Astrocyte (in vitro differentiated cells and primary cell): ENCODE results near the gene FERMT3. TPM values are rescaled to one million over a fixed set of nuclear protein-coding genes. Genes with fewer than 3 reads are reported as not detected.
A peak's percentile ranks its signal among the peaks of the same experiment; 100 is the strongest.

ENCODE experiments used
- DNase-seq: peaks from one replicate; pipeline ENCODE4 v3.0.0-alpha.2; 2010; ENCODE audit warnings: low read depth
- FAIRE-seq: peaks from 2 replicates; lab custom pipeline; 2011; peaks lifted over from hg19 to GRCh38; lab: Jason Lieb, UNC
- H2AFZ ChIP-seq: 2 replicates; pipeline ENCODE4 v1.6.0; 2012; ENCODE audit warnings: low read depth, low read length, inconsistent platforms
- H3K27ac ChIP-seq: 2 replicates; pipeline ENCODE4 v1.5.1; 2011; ENCODE audit warnings: low read depth, low read length, inconsistent platforms
- H3K27me3 ChIP-seq: 2 replicates; pipeline ENCODE4 v1.6.0; 2011; ENCODE audit warnings: low read length, inconsistent platforms; ENCODE audit not compliant: insufficient read depth
- H3K36me3 ChIP-seq: 2 replicates; pipeline ENCODE4 v1.5.1; 2011; ENCODE audit warnings: low read length, inconsistent platforms; ENCODE audit not compliant: insufficient read depth
- H3K4me1 ChIP-seq: 2 replicates; pipeline ENCODE4 v1.5.1; 2011; ENCODE audit warnings: low read length, inconsistent platforms; ENCODE audit not compliant: insufficient read depth
- H3K4me2 ChIP-seq: 2 replicates; pipeline ENCODE4 v1.6.0; 2012; ENCODE audit warnings: low read length, inconsistent platforms
- H3K4me3 ChIP-seq: 2 replicates; pipeline ENCODE4 v1.5.1; 2011; ENCODE audit warnings: low read depth, mild to moderate bottlenecking, low read length, inconsistent platforms; ENCODE audit not compliant: insufficient read depth
- H3K79me2 ChIP-seq: 2 replicates; pipeline ENCODE4 v1.6.0; 2012; ENCODE audit warnings: mild to moderate bottlenecking, low read length, inconsistent platforms; ENCODE audit not compliant: insufficient read depth
- H3K9ac ChIP-seq: 2 replicates; pipeline ENCODE4 v1.6.0; 2012; ENCODE audit warnings: mild to moderate bottlenecking, low read length, inconsistent platforms
- H3K9me3 ChIP-seq: 2 replicates; pipeline ENCODE4 v1.5.1; 2012; ENCODE audit warnings: low read depth, mild to moderate bottlenecking, low read length, inconsistent platforms; ENCODE audit not compliant: insufficient read depth
- H4K20me1 ChIP-seq: 2 replicates; pipeline ENCODE4 v1.6.0; 2012; ENCODE audit warnings: low read length, inconsistent platforms; ENCODE audit not compliant: insufficient read depth
- H3K27ac Mint-ChIP-seq: one replicate; pipeline ENCODE4 v1.8.0; 2021; ENCODE audit warnings: mild to moderate bottlenecking, mixed read lengths; ENCODE audit not compliant: unreplicated experiment
- H3K27me3 Mint-ChIP-seq: one replicate; pipeline ENCODE4 v1.8.0; 2021; ENCODE audit warnings: low read depth, mixed read lengths; ENCODE audit not compliant: unreplicated experiment
- H3K36me3 Mint-ChIP-seq: one replicate; pipeline ENCODE4 v1.8.0; 2021; ENCODE audit warnings: low read depth, mixed read lengths; ENCODE audit not compliant: unreplicated experiment
- H3K4me1 Mint-ChIP-seq: one replicate; pipeline ENCODE4 v1.8.0; 2021; ENCODE audit warnings: low read depth, mixed read lengths; ENCODE audit not compliant: unreplicated experiment
- H3K4me3 Mint-ChIP-seq: one replicate; pipeline ENCODE4 v1.8.0; 2021; ENCODE audit warnings: mild to moderate bottlenecking, moderate library complexity, mixed read lengths; ENCODE audit not compliant: unreplicated experiment
- H3K9me3 Mint-ChIP-seq: one replicate; pipeline ENCODE4 v1.8.0; 2021; ENCODE audit warnings: mild to moderate bottlenecking, mixed read lengths; ENCODE audit not compliant: unreplicated experiment
- CTCF ChIP-seq: IDR thresholded peaks from 2 replicates; pipeline ENCODE4 v1.5.1; 2011; ENCODE audit warnings: low read depth, mild to moderate bottlenecking, inconsistent platforms, low read length, moderate library complexity; ENCODE audit not compliant: insufficient read depth
- EZH2 ChIP-seq: IDR thresholded peaks from 2 replicates; pipeline ENCODE4 v1.6.1; 2012; ENCODE audit warnings: mild to moderate bottlenecking, low read length, inconsistent platforms; ENCODE audit not compliant: insufficient read depth
- total RNA-seq: library from RNA; stranded (reverse); gene quantifications from 2 replicates; pipeline ENCODE4 v1.2.1, GENCODE V29; 2021

Gene FERMT3
- total RNA-seq, 1 donor from 2014 or later = 1.3 TPM

- peaks cover 37% of the 10 kb centered on the region for H3K4me1 ChIP-seq
- H3K9me3 ChIP-seq = no peaks in the 10 kb centered on the region
- H3K9ac ChIP-seq = peak overlapping the region; percentile 88
- TF ChIP-seq CTCF (no peak), EZH2 (no peak)
- H3K36me3 Mint-ChIP-seq = peaks cover 9% of the 10 kb centered on the region
- peak overlapping the region; percentile 91 for H3K4me3 Mint-ChIP-seq
- peaks cover 50% of the 10 kb centered on the region for H3K79me2 ChIP-seq
- no peaks in the 10 kb centered on the region for H3K27me3 Mint-ChIP-seq
- peaks cover 28% of the 10 kb centered on the region for H4K20me1 ChIP-seq
- H3K36me3 ChIP-seq = peaks cover 14% of the 10 kb centered on the region
- peak overlapping the region; percentile 75 for H3K27ac Mint-ChIP-seq
- peak overlapping the region; percentile 84 for H3K4me3 ChIP-seq
- H3K27ac ChIP-seq = peak overlapping the region; percentile 73
- peak; percentile 94 for DNase-seq
- H3K27me3 ChIP-seq = no peaks in the 10 kb centered on the region
- no peaks in the 10 kb centered on the region for H3K9me3 Mint-ChIP-seq
- H3K4me2 ChIP-seq = peak overlapping the region; percentile 99
- no peak for FAIRE-seq
- peaks cover 18% of the 10 kb centered on the region for H3K4me1 Mint-ChIP-seq
- H2AFZ ChIP-seq = peak overlapping the region; percentile 18
Measured at GRCh38 chr11:64241491-64242374, 35.2 kb downstream of the FERMT3 start.

- H3K27ac ChIP-seq = no peak overlapping the region
- no peak for TF ChIP-seq EZH2
- TF ChIP-seq CTCF = no peak
Measured at GRCh38 chr11:64243236-64243854, 36.8 kb downstream of the FERMT3 start.

More at GRCh38 chr11:64243236-64243854, 36.8 kb downstream of the FERMT3 start:
- no peaks in the 10 kb centered on the region for H3K27me3 Mint-ChIP-seq
- peaks cover 50% of the 10 kb centered on the region for H3K79me2 ChIP-seq
- peak overlapping the region; percentile 88 for H3K9ac ChIP-seq
- no peak overlapping the region for H2AFZ ChIP-seq
- no peaks in the 10 kb centered on the region for H3K9me3 ChIP-seq
- peaks cover 41% of the 10 kb centered on the region for H3K4me1 ChIP-seq
- H3K9me3 Mint-ChIP-seq = no peaks in the 10 kb centered on the region
- H3K36me3 ChIP-seq = peaks cover 10% of the 10 kb centered on the region
- FAIRE-seq = no peak
- H3K4me3 Mint-ChIP-seq = peak overlapping the region; percentile 77
- H3K36me3 Mint-ChIP-seq = peaks cover 9% of the 10 kb centered on the region
- peak overlapping the region; percentile 29 for H3K4me3 ChIP-seq
- peak overlapping the region; percentile 99 for H3K4me2 ChIP-seq
- H3K27ac Mint-ChIP-seq = peak overlapping the region; percentile 72
- no peaks in the 10 kb centered on the region for H3K27me3 ChIP-seq
- peaks cover 21% of the 10 kb centered on the region for H3K4me1 Mint-ChIP-seq
- H4K20me1 ChIP-seq = peaks cover 28% of the 10 kb centered on the region
- no peak for DNase-seq
